GM12878 (cell line): ENCODE measurements around the gene LRRC45. TPM values are rescaled to one million over a fixed set of nuclear protein-coding genes. Genes with fewer than 3 reads are reported as not detected.

Source experiments
- ATAC-seq: fragments of 200-7000 bp; cut with Tn5 transposase; 3 replicates; pipeline ENCODE4 v1.9.1; 2020; ENCODE audit warnings: mild to moderate bottlenecking, moderate library complexity
- BruUV-seq: library from RNA; stranded (reverse); fragments of 400-500 nt; replicated peaks from 2 replicates; lab custom pipeline; 2021; lab: Mats Ljungman, UMichigan
- CTCF ChIA-PET: fragments of 300-600 bp; sonication (Branson Sonifier 250); formaldehyde crosslinking; extraction: SDS; loops from one replicate; lab custom pipeline; 2021; ENCODE audit warnings: inconsistent platforms; lab: Yijun Ruan, JAX
- POLR2A ChIA-PET: fragments of 350-600 bp; formaldehyde crosslinking; extraction: SDS; loops from one replicate; lab custom pipeline; 2021; ENCODE audit warnings: inconsistent platforms; lab: Charles Lee
- RAD21 ChIA-PET: fragments of 300-600 bp; sonication (Branson Sonifier 250); formaldehyde crosslinking; loops from one replicate; lab custom pipeline; 2023; ENCODE audit warnings: antibody characterized with exemption; ENCODE audit not compliant: unreplicated experiment; lab: Charles Lee
- SMC1A ChIA-PET: fragments of 300-600 bp; sonication (Branson Sonifier 250); formaldehyde crosslinking; loops from one replicate; lab custom pipeline; 2023; ENCODE audit not compliant: unreplicated experiment, uncharacterized antibody; lab: Charles Lee
- DNase-seq: peaks from one replicate; pipeline ENCODE4 v3.0.0-alpha.2; 2011; ENCODE audit warnings: low read depth, low spot score
- FAIRE-seq: peaks from 3 replicates; lab custom pipeline; 2011; peaks lifted over from hg19 to GRCh38; lab: Jason Lieb, UNC
- H2AFZ ChIP-seq: 2 replicates; pipeline ENCODE4 v1.6.0; 2011; ENCODE audit warnings: low read depth, low read length, control low read depth; ENCODE audit not compliant: control insufficient read depth
- H3K27ac ChIP-seq: 2 replicates; pipeline ENCODE4 v1.5.1; 2011; ENCODE audit warnings: control low read depth; ENCODE audit not compliant: control insufficient read depth, insufficient read depth
- H3K27me3 ChIP-seq, 2 experiments: replicated peaks in 1 of 2; 2 replicates each; pipeline versions ENCODE4 v1.6.0 to v1.6.1; 2011; ENCODE audit warnings: low read length in 1 of 2; ENCODE audit not compliant: control insufficient read depth in 2 of 2, insufficient read depth in 2 of 2
- H3K36me3 ChIP-seq, 2 experiments: 2 replicates each; pipeline ENCODE4 v1.5.1; 2011; ENCODE audit warnings: low read length in 1 of 2; ENCODE audit not compliant: control insufficient read depth in 2 of 2, insufficient read depth in 2 of 2
- H3K4me1 ChIP-seq: 2 replicates; pipeline ENCODE4 v1.6.1; 2011; ENCODE audit warnings: mild to moderate bottlenecking, low read length, moderate library complexity, mixed read lengths; ENCODE audit not compliant: control insufficient read depth, insufficient read depth
- H3K4me2 ChIP-seq: 2 replicates; pipeline ENCODE4 v1.6.0; 2011; ENCODE audit warnings: control low read depth; ENCODE audit not compliant: control insufficient read depth, insufficient read depth
- H3K4me3 ChIP-seq: fragments of 200-600 bp; sonication (generic); 2 replicates; pipeline ENCODE4 v1.5.1; 2016
- H3K79me2 ChIP-seq: 2 replicates; pipeline ENCODE4 v1.6.0; 2011; ENCODE audit warnings: low read length; ENCODE audit not compliant: control insufficient read depth, insufficient read depth
- H3K9ac ChIP-seq: 2 replicates; pipeline ENCODE4 v1.8.0; 2011; ENCODE audit warnings: low read length, control low read depth, mixed read lengths; ENCODE audit not compliant: control insufficient read depth, insufficient read depth
- H3K9me3 ChIP-seq: replicated peaks from 3 replicates; pipeline ENCODE4 v1.5.1; 2011; ENCODE audit warnings: mild to moderate bottlenecking, low read length; ENCODE audit not compliant: control insufficient read depth, insufficient read depth
- H4K20me1 ChIP-seq: 2 replicates; pipeline ENCODE4 v1.6.0; 2011; ENCODE audit not compliant: control insufficient read depth, insufficient read depth
- BCL3 ChIP-seq: IDR thresholded peaks from 2 replicates; pipeline ENCODE4 v1.6.1; 2011; ENCODE audit warnings: borderline replicate concordance, low read depth, mild to moderate bottlenecking, moderate library complexity, low read length; ENCODE audit not compliant: insufficient read depth, poor library complexity, severe bottlenecking
- KDM1A ChIP-seq: fragments of 200-600 bp; sonication (generic); IDR thresholded peaks from 2 replicates; pipeline ENCODE4 v1.6.1; 2016; ENCODE audit warnings: borderline replicate concordance
- POLR2A ChIP-seq: IDR thresholded peaks from 2 replicates; pipeline ENCODE4 v1.6.1; 2011; ENCODE audit warnings: low read depth, mild to moderate bottlenecking, low read length
- SPI1 ChIP-seq: IDR thresholded peaks from 2 replicates; pipeline ENCODE4 v1.6.1; 2011; ENCODE audit warnings: low read depth, mild to moderate bottlenecking, low read length, moderate library complexity, borderline replicate concordance; ENCODE audit not compliant: insufficient read depth
- TAF1 ChIP-seq: IDR thresholded peaks from 2 replicates; pipeline ENCODE4 v1.6.1; 2011; ENCODE audit warnings: mild to moderate bottlenecking, low read depth, low read length, borderline replicate concordance
- ZZZ3 ChIP-seq: IDR thresholded peaks from 2 replicates; pipeline ENCODE4 v1.6.1; 2011; ENCODE audit warnings: low read depth; ENCODE audit not compliant: control insufficient read depth, insufficient read length
- WGBS: methylation state at CpG from one replicate; pipeline ENCODE4 v1.1.6; 2016; ENCODE audit warnings: low lambda C conversion rate; ENCODE audit not compliant: insufficient replicate concordance, insufficient coverage; ENCODE audit errors: missing lambda C conversion rate; 5-methylcytosine and 5-hydroxymethylcytosine counted together
- in situ Hi-C: fragments of 300-500 bp; cut with MboI; formaldehyde crosslinking; loops from 9 replicates; pipeline ENCODE4 v1.14.3; 2018; ENCODE audit warnings: mixed read lengths
- intact Hi-C: fragments of 100-400 bp; cut with micrococcal nuclease; formaldehyde crosslinking; loops from one replicate; pipeline ENCODE4 v1.14.2; 2022; ENCODE audit not compliant: unreplicated experiment
- polyA plus RNA-seq, 11 experiments: library from polyadenylated mRNA; depleted of rRNA in 4 of 11; unstranded in 6 of 11; stranded (reverse) in 5 of 11; fragments of >200 nt; fragmentation: Nextera tagmentation in 4 of 11; fragmentation: Illumina TruSeq in 1 of 11; extraction: Ambion mirVana in 4 of 11; extraction: Trizol in 1 of 11; gene quantifications; 1 replicate in 1 of 11; 2 replicates in 10 of 11; pipeline versions ENCODE4 v1.2.1 to v1.2.3, GENCODE V29; 2011 to 2016; ENCODE audit warnings: inconsistent platforms in 2 of 11, missing spikeins in 2 of 11, low read depth in 1 of 11
- total RNA-seq, 4 experiments: library from RNA; depleted of rRNA in 3 of 4; stranded (reverse); fragments of >200 nt in 3 of 4; fragmentation: Illumina TruSeq in 1 of 4; extraction: Trizol in 1 of 4; gene quantifications; 2 replicates each; pipeline versions ENCODE4 v1.2.1 to v1.2.3, GENCODE V29; 2013 to 2021
- TF ChIP-seq, protein P1 (sequence below): IDR thresholded peaks from 2 replicates; pipeline ENCODE4 v1.6.1; 2011; ENCODE audit warnings: low read depth, low read length, improper control_type of control experiment, borderline replicate concordance
- TF ChIP-seq, protein P2 (sequence below): fragments of 450-650 bp; IDR thresholded peaks from 2 replicates; pipeline ENCODE4 v1.6.1; 2017; ENCODE audit warnings: mild to moderate bottlenecking, low read depth, inconsistent platforms; ENCODE audit not compliant: poor library complexity, severe bottlenecking
- TF ChIP-seq, protein P3 (sequence below): fragments of 150-350 bp; IDR thresholded peaks from 2 replicates; pipeline ENCODE4 v1.6.1; 2016; ENCODE audit warnings: low read depth, low read length

The LRRC45 gene
- total and polyA plus RNA-seq, 10 of the 15 experiments (the other 5 are each of a cell fraction or from before 2014, with no cell fraction given), result 0.03 to 27.7 (median 10.4) TPM

DNA sequence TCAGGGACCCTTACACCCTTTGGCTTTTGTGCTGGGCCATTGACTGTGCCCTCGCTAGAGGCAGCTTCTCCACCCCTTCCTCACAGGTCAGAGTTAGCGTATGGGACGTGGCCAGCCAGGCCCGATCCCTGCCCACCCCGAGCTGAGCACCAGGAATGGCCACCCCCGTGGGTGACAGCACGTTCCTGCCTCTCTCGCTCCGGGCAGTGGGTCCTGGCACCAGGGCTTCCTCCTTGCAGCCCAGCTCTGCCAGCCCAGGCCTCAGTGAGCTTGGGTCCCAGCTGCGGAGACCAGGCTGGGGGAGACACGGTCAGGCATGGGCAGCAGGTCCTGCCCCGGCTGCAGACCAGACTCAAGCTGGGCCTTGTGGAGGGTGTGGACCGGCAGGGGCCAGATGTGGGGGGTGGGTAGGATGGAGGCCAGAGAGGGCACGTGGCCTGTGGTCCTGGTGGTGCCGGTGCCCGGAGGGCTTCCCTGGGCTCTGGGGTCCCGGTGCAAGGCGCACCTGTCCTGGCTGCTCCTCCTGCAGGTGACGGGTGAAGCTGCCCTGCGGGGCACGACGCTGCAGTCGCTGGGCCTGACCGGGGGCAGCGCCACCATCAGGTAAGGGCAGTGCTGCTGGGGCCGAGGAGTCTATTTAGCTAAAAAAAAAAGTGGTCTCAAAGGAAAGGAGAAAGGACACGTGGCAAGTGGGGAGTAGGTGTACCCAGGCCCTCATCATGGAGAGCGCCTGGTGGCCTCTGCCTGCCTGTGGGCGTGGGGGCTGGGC is 27.5 kb upstream of the LRRC45 start (continued):
- TF ChIP-seq, protein P1, sequence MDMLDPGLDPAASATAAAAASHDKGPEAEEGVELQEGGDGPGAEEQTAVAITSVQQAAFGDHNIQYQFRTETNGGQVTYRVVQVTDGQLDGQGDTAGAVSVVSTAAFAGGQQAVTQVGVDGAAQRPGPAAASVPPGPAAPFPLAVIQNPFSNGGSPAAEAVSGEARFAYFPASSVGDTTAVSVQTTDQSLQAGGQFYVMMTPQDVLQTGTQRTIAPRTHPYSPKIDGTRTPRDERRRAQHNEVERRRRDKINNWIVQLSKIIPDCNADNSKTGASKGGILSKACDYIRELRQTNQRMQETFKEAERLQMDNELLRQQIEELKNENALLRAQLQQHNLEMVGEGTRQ, result no peak
- TF ChIP-seq POLR2A, result no peak; the same call in 1 of the 2 replicates
- TF ChIP-seq, protein P2, sequence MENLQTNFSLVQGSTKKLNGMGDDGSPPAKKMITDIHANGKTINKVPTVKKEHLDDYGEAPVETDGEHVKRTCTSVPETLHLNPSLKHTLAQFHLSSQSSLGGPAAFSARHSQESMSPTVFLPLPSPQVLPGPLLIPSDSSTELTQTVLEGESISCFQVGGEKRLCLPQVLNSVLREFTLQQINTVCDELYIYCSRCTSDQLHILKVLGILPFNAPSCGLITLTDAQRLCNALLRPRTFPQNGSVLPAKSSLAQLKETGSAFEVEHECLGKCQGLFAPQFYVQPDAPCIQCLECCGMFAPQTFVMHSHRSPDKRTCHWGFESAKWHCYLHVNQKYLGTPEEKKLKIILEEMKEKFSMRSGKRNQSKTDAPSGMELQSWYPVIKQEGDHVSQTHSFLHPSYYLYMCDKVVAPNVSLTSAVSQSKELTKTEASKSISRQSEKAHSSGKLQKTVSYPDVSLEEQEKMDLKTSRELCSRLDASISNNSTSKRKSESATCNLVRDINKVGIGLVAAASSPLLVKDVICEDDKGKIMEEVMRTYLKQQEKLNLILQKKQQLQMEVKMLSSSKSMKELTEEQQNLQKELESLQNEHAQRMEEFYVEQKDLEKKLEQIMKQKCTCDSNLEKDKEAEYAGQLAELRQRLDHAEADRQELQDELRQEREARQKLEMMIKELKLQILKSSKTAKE, result no peak

DNA sequence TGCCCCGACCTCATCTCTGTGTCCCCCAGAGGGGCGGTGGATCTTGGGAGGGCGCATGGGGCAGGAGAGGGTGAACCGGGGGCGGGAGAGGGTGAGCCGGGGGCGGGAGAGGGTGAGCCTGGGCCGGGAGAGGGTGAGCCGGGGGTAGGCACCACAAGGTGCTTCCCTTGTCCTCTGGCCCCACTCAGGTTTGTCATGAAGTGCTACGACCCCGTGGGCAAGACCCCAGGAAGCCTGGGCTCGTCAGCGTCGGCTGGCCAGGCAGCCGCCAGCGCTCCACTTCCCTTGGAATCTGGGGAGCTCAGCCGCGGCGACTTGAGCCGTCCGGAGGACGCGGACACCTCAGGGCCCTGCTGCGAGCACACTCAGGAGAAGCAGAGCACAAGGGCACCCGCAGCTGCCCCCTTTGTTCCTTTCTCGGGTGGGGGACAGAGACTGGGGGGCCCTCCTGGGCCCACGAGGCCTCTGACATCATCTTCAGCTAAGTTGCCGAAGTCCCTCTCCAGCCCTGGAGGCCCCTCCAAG is 26.8 kb upstream of the LRRC45 start:
- POLR2A ChIA-PET, result no interaction called here
- Histone ChIP-seq H3K36me3 (peaks cover 0 to 3% of the 10 kb centered on the region in 2 experiments; a peak in 3 of 4 replicates), H3K9ac (no peak overlapping the region), H3K79me2 (no peaks in the 10 kb centered on the region), H3K27me3 (no peaks in the 10 kb centered on the region), H3K27ac (no peak overlapping the region), H3K9me3 (no peaks in the 10 kb centered on the region), H2AFZ (no peak overlapping the region), H4K20me1 (no peaks in the 10 kb centered on the region), H3K4me3 (no peak overlapping the region), H3K4me1 (no peaks in the 10 kb centered on the region), H3K4me2 (no peak overlapping the region)
- SMC1A ChIA-PET, result interaction anchor here (0.6 kb wide), 1 partner anchor 42 kb away, joined by 4 read pairs; no protein-coding TSS in a partner anchor
- DNase-seq (no peak), ATAC-seq (no peak), FAIRE-seq (no peak)
- CTCF ChIA-PET, result no interaction called here
- no TSS peak for BruUV-seq
- RAD21 ChIA-PET, result no interaction called here
- intact Hi-C loops, result no loop called here
- in situ Hi-C loops, result no loop called here
- 90% methylated on average over 25 of the region's 28 CpGs for WGBS
- TF ChIP-seq SPI1 (no peak), KDM1A (no peak), ZZZ3 (no peak), BCL3 (no peak), TAF1 (no peak)
- TF ChIP-seq, protein P3, sequence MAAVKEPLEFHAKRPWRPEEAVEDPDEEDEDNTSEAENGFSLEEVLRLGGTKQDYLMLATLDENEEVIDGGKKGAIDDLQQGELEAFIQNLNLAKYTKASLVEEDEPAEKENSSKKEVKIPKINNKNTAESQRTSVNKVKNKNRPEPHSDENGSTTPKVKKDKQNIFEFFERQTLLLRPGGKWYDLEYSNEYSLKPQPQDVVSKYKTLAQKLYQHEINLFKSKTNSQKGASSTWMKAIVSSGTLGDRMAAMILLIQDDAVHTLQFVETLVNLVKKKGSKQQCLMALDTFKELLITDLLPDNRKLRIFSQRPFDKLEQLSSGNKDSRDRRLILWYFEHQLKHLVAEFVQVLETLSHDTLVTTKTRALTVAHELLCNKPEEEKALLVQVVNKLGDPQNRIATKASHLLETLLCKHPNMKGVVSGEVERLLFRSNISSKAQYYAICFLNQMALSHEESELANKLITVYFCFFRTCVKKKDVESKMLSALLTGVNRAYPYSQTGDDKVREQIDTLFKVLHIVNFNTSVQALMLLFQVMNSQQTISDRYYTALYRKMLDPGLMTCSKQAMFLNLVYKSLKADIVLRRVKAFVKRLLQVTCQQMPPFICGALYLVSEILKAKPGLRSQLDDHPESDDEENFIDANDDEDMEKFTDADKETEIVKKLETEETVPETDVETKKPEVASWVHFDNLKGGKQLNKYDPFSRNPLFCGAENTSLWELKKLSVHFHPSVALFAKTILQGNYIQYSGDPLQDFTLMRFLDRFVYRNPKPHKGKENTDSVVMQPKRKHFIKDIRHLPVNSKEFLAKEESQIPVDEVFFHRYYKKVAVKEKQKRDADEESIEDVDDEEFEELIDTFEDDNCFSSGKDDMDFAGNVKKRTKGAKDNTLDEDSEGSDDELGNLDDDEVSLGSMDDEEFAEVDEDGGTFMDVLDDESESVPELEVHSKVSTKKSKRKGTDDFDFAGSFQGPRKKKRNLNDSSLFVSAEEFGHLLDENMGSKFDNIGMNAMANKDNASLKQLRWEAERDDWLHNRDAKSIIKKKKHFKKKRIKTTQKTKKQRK, result no peak
